Type B pancreatic cell (in vitro differentiated cells): ENCODE results near the gene ZNF35. TPM values are rescaled to one million over a fixed set of nuclear protein-coding genes. Genes with fewer than 3 reads are reported as not detected.
A peak's percentile ranks its signal among the peaks of the same experiment; 100 is the strongest.

Source experiments
- DNase-seq: peaks from one replicate; pipeline ENCODE4 v3.0.0; 2021; ENCODE audit warnings: mixed read lengths; ENCODE audit not compliant: unreplicated experiment; ENCODE audit errors: extremely low spot score
- H3K27ac Mint-ChIP-seq: 2 replicates; pipeline ENCODE4 v1.8.0; 2021; ENCODE audit warnings: mild to moderate bottlenecking, mixed read lengths
- H3K27me3 Mint-ChIP-seq: 2 replicates; pipeline ENCODE4 v1.8.0; 2021; ENCODE audit warnings: mixed read lengths
- H3K36me3 Mint-ChIP-seq: 2 replicates; pipeline ENCODE4 v1.8.0; 2021; ENCODE audit warnings: mixed read lengths
- H3K4me1 Mint-ChIP-seq: one replicate; pipeline ENCODE4 v1.8.0; 2021; ENCODE audit warnings: mixed read lengths; ENCODE audit not compliant: unreplicated experiment
- H3K4me3 Mint-ChIP-seq: 2 replicates; pipeline ENCODE4 v1.8.0; 2021; ENCODE audit warnings: mild to moderate bottlenecking, mixed read lengths
- H3K9me3 Mint-ChIP-seq: 2 replicates; pipeline ENCODE4 v1.8.0; 2021; ENCODE audit warnings: mixed read lengths
- long read RNA-seq: library from polyadenylated mRNA; unstranded; transcript quantifications from one replicate; pipeline ENCODE4 v2.0.0, GENCODE V29; 2020
- total RNA-seq: library from RNA; stranded (reverse); gene quantifications from 2 replicates; pipeline ENCODE4 v1.2.1, GENCODE V29; 2021; ENCODE audit warnings: low replicate concordance
- TF ChIP-seq, protein P1 (sequence below): fragments of 200-600 bp; sonication (generic); conservative IDR thresholded peaks from 2 replicates; pipeline ENCODE4 v1.5.0; 2021; ENCODE audit warnings: antibody characterized with exemption, mild to moderate bottlenecking

Gene ZNF35
- total RNA-seq = 12.9 and 18.7 TPM in 2 replicates
- long read RNA-seq, transcript ZNF35-201 (3 exons, 2,503 nt) = minor isoform, 6 of 36 reads
- long read RNA-seq, transcript ZNF35-202 (4 exons, 2,661 nt) = major isoform, 15 of 36 reads
- long read RNA-seq, transcript ZNF35-204 (4 exons, 620 nt) = minor isoform, 6 of 36 reads
- long read RNA-seq, partial matches to known transcripts = 2 of 36 reads
- long read RNA-seq, other reads (novel, unspliced or antisense) = 6 of 36 reads

DNA sequence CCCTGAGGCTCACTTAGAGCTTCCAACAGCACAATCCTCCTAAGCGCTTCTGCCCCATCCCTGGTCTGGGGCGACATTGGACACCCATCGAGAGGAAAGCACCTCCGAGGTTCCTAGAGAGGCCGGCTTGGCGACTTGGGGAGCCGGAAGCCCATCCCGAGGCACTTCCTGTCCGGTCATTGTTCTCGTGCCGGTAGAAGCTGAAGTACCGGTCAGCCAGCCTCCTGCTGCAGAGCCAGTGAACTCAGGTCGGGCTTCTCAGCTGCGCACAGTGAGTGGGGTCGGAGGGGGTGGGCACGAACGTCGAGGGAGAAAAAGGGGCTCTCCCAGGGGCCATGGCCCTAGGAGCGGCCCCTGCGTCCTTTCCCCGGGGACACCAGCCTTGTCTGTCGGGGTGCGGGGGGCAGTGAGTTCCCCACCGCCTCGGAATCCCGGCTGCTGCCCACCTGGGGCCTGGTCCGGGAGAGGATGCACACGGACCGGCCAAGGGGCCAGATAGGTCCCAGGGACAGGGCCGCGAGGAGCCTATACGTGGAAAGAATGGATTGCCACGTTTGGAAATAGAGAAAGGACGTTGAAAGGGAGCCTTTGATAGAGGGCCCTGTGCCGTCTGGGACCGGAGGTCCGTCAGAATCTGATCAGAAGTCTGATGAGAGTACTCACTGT, at the start of gene ZNF35:
TSS of gene ZNF35 (plus strand) at position 169 of the 666 bp plus-strand sequence. CDS start 2,336 bp downstream, outside the sequence.
- Mint-ChIP-seq H3K9me3 (no peaks in the 10 kb centered on the region), H3K4me1 (peaks cover 18% of the 10 kb centered on the region), H3K27me3 (no peaks in the 10 kb centered on the region), H3K4me3 (peak within 1 kb of the TSS; percentile 96), H3K36me3 (peaks cover 48% of the 10 kb centered on the region), H3K27ac (peak within 1 kb of the TSS; percentile 88)
- TF ChIP-seq, protein P1, sequence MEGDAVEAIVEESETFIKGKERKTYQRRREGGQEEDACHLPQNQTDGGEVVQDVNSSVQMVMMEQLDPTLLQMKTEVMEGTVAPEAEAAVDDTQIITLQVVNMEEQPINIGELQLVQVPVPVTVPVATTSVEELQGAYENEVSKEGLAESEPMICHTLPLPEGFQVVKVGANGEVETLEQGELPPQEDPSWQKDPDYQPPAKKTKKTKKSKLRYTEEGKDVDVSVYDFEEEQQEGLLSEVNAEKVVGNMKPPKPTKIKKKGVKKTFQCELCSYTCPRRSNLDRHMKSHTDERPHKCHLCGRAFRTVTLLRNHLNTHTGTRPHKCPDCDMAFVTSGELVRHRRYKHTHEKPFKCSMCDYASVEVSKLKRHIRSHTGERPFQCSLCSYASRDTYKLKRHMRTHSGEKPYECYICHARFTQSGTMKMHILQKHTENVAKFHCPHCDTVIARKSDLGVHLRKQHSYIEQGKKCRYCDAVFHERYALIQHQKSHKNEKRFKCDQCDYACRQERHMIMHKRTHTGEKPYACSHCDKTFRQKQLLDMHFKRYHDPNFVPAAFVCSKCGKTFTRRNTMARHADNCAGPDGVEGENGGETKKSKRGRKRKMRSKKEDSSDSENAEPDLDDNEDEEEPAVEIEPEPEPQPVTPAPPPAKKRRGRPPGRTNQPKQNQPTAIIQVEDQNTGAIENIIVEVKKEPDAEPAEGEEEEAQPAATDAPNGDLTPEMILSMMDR = no peak
- peak; percentile 82 for DNase-seq

DNA sequence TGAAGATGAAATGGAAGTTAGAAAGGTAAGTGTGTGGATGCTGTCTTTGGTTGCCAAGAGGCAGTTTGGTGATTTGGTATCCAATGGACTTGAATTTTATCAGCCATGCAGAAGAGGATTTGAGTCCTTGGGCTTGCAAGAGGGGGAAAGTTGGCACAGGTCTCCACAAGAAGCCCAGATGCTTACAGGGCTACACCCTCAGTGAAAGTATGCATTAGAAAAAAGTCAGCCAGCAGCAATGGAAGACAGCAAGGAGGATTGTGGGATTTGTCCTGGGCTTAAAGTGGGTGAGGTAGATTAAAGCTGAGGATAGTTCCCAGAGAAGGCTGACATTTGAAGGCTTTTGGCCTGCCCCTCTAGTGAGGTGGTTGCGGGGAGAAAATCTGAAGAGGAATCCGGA, 46.8 kb upstream of the ZNF35 start:
- Mint-ChIP-seq H3K27ac (no peak overlapping the region), H3K27me3 (no peaks in the 10 kb centered on the region), H3K36me3 (peaks cover 77% of the 10 kb centered on the region), H3K9me3 (peaks cover 42% of the 10 kb centered on the region), H3K4me3 (no peak overlapping the region), H3K4me1 (no peaks in the 10 kb centered on the region)
- DNase-seq = no peak
- TF ChIP-seq, protein P1 = no peak

DNA sequence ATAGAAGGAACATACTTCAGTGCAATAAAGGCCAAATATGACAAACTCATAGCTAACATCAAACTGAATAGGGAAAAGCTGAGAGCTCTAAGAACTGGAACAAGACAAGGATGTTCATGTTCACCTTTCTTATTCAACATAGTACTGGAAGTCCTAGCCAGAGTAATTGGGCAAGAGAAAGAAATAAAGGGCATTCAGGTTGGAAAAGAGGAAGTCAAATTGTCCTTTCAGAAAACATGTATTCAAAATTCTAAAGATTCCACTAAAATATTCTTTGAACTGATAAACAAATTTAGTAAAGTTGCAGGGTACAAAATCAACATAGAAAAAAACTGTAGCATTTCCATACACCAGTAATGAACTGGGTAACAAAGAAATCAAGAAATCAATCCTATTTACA, 35.9 kb upstream of the ZNF35 start:
- TF ChIP-seq, protein P1 = no peak
- Mint-ChIP-seq H3K9me3 (peaks cover 10% of the 10 kb centered on the region), H3K27me3 (no peaks in the 10 kb centered on the region), H3K4me3 (no peak overlapping the region), H3K36me3 (peaks cover 21% of the 10 kb centered on the region), H3K4me1 (no peaks in the 10 kb centered on the region), H3K27ac (no peak overlapping the region)
- no peak for DNase-seq

DNA sequence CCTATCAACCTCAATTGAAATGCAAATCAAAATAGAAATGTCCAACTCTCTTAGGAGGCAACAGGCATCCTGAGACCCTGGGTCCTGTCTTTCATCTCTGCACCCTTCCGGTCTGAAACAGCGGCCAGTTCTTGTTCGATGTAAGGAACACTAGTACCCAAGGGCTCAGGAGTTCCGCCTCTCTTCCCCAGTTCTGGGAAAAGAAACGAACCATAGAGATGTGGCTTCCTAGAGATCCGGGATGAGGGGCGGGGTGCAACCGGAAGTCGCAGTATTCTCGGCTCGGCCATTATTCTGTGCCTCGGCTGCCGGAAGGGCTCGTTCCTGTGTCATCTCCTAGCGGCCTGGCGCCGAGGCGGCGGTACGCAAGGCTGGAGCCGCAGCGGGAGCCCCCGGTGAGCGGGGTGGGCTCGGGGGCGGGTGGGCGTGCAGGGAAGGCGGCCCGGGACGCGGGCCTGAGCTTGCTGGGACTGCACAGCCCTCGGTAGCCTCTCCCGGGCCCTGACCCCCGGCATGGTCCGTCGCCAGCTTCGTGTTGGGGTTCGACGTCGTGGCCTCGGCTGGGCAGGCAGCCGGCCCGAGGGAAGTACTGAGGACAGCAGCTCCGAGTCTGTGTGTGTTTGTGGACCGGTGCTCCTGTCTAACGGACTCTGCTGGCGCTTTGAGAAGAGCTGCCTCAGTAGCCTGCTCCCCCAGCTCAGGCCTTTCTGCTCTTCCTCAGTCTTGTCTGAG, 23.6 kb upstream of the ZNF35 start, which contains the start of gene ZNF197:
TSS of gene ZNF197 (plus strand) at position 288 of the 732 bp plus-strand sequence. CDS start 4,119 bp downstream, outside the sequence.
- Mint-ChIP-seq H3K27ac (peak within 1 kb of the TSS; percentile 90), H3K4me3 (peak within 1 kb of the TSS; percentile 95), H3K27me3 (no peaks in the 10 kb centered on the region), H3K9me3 (no peaks in the 10 kb centered on the region), H3K4me1 (peaks cover 23% of the 10 kb centered on the region), H3K36me3 (peaks cover 13% of the 10 kb centered on the region)
- peak; percentile 86 for DNase-seq
- TF ChIP-seq, protein P1 = peak; percentile 39

DNA sequence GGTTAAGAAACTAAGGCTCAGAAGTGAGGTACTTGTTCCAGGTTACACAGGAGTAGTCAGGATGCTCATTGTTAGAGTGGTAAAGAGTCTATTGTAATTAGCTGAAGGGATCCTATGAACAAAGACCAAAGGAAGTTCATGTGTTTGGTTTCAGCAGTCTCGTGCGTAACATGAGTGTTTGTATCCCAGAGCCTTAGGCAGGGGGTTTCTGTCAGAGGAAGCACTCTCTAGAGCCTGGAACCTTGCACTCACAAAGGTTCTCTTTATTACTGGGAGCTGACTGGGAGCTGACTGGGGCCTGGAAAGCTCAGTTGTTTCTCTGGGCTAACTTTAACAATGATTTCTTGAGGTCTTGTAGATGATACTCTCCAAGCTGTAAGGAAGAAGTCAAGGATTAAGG, 19.8 kb upstream of the ZNF35 start:
- Mint-ChIP-seq H3K27me3 (no peaks in the 10 kb centered on the region), H3K4me1 (peaks cover 20% of the 10 kb centered on the region), H3K36me3 (peaks cover 19% of the 10 kb centered on the region), H3K27ac (no peak overlapping the region), H3K9me3 (no peaks in the 10 kb centered on the region), H3K4me3 (no peak overlapping the region)
- no peak for DNase-seq
- TF ChIP-seq, protein P1 = no peak
